Stimulated activated CD8-positive, alpha-beta memory T cell treated with anti-CD3 and anti-CD28 coated beads, Interleukin-2, amount 100 ng/mL, for 48 hours (primary cell): ENCODE measurements around the gene ZNF816.
"Not testable (repeated sequence)": the region's sequence is repeated elsewhere in the genome, so short reads cannot be mapped to it uniquely, and the experiment has no call there.

Source experiments
- DNase-seq, 2 donors: peaks; one replicate each; pipeline ENCODE4 v3.0.0-alpha.2; 2020; ENCODE audit warnings: low read depth in 2 of 2

Gene ZNF816

DNA sequence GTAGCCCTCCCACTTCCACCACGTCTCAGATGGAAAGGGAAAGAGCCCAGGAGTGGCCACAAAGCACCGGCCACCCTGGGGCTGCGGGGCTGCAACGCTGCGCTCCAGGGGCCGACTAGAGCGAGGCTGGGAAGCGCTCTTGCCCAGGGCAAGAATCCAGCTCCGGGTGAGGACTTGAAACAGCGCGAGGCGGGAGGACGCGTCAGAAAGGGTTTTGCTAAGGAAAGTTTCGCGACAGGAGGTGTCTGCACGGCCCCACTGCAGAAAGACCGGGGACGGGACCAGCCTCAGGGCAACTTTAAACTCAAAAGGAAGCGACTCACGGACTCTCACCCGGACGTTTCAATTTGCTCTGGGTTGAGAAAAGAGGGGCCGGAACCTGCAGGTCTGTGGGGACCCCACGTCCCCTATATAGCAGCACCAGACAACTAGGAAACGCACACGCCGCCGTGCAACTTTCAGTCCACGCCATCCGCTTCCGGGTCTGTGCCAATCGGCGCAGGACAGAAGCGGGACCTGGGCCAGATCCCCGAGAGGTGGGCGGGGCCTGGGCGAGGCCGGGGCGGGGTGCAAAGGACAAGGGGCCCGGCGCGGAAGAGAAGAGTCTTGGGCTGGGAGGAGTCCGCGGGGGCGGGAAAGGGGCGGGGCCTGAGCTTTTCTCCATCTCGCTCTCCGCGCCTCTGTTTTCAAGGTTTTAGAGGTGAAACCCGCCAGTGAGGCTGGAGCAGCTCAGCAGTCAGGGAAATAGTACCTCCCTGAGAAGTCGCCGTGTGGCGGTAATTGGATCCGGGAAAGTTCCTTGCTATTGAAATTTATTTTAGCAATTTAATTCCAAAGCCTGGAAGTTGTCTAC is at the start of gene ZNF816:
Gene ZNF816 (minus strand): TSS at position 488 of the 853 bp plus-strand sequence. CDS start 6,792 bp downstream, outside the sequence.
- peak; percentile 95 to 98 for DNase-seq

DNA sequence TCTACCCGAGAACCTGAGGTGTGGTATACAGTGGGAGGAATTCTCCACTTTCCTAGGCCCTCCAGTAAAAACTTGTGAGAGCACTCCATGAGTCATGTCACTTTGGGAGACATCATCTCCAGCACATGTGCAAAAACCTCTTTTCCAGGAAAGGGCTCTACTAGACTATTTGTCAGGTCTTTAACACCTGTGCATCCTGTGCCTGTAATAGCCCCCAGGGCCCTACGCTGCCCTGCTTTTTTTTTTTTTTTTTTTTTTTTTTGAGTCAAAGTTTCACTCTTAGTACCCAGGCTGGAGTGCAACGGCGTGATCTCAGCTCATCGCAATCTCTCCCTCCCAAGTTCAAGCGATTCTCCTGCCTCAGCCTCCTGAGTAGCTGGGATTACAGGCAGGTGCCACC is 49.3 kb upstream of the ZNF816 start:
- DNase-seq, result no peak

DNA sequence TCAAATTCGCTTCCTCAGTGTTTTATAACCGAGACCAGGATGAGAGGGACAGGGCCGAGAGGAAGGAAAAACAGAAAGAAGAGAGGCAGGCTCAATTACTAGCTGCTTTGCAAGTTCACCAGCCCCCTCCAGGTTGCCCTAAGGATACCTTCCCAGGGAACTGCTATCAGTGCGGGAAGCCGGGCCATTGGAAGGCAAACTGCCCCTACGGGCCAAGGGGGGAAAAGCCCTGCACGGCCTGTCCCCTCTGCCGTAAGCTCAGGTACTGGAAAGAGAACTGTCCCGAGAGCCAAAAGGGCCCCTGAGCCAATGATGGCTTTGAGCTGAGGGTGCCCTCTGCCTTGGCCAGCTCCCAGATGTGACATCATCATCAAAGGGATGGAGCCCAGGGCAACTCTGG is 47.8 kb upstream of the ZNF816 start:
- DNase-seq, result no peak

DNA sequence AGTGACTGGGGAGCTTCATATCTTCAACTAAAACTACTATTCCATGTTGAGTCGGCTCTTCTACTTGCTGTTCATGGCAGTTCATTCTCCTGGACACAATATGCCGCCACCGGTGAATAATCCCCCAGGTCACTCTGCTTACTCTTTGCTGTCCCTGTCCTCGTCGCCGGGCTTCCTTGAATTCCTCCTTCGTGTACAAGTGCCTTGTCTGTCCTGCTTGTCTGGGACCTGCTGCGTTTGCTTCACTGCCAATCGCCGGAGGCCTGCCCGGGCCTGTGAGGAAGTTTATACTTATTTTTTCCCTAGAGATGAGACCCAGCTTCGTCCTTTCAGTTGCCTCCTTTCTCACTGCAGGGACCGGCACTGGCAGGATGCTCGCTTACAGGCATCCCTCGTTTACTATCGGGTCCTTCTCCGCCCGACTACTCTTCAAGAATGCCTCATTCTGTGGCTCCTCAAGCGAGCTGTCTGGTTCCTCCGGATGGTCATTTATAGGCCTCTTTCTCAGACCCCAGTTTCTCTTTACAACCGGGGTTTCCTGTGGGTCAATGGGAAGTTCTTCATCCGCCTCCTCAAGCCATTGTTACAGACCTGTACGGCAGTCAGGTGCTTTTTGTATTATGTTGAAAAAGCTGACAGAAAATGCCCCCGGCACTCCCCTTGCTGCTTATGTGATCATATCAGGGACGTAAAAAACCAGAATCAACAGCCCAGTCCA is 45.5 kb upstream of the ZNF816 start:
- DNase-seq, result no peak

DNA sequence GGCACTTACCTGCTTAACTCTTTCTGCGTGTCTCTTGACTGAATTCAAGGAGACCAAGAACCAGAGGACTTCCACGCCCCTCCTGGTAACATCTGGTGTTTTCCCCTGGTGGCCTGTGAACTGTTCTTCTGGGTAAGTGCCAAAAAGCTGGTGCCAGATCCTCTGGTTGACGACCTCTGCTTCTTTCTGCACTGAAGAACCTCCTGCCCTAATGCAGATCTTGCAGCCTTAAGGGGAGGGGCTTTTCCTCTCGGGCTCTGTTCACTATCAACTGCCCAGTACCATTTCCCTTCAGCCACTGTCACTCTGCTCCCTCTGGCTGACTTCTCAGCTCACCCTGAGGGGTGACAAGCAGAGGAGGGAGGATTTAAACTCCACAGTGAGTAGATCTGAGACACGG is 44.9 kb upstream of the ZNF816 start:
- DNase-seq, result no peak

DNA sequence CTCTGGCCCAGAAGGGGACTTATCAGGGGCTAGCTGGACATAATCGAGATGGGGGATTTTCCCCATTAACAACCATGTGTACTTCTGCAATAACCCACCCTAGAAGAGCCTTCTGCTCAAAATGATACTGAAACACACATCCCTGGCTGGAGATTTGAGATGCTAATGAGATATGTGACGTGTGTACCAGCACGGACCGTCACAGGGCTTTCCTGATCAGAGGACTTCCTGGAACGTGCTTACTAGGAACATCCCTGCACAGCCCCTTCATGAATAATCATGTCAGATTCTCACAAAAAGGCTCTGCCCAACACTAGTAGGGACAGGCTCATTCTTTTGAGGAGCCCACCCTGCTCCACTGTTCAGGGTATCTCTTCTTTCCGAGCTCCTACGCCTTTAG is 44.5 kb upstream of the ZNF816 start:
- no peak for DNase-seq

DNA sequence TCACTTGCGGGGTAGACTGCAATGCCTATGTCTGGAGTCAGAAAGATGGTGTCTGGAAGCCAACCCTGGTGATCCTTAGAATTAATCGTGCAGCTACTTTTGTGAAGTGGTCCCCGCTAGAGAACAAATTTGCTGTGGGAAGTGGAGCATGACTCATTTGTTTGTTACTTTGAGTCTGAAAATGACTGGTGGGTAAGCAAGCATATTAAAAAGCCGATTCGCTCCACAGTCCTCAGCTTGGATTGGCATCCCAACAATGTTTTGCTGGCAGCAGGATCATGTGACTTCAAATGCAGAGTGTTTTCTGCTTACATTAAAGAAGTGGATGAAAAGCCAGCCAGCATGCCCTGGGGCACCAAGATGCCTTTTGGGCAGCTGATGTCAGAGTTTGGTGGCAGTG is 41.6 kb upstream of the ZNF816 start:
- no peak for DNase-seq

DNA sequence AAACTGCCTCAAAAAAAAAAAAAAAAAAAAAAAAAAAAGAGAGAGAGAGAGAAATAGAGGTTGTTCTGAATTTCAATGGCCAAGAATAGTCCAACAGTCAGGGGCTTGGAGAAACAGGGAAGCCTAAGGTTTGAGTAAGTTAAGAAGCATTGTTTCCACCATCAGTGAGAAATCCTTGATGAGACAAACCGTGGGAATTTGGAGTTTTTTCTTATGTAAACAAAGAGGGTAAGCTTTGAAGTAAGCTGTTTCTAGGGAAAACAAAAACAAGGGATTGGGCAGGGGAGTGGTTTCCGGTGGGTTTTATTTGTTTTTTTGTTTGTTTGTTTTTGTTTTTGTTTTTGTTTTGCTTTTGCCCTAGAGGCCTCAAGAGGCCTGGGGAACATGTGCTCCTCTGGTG is 39.8 kb upstream of the ZNF816 start:
- no peak for DNase-seq

DNA sequence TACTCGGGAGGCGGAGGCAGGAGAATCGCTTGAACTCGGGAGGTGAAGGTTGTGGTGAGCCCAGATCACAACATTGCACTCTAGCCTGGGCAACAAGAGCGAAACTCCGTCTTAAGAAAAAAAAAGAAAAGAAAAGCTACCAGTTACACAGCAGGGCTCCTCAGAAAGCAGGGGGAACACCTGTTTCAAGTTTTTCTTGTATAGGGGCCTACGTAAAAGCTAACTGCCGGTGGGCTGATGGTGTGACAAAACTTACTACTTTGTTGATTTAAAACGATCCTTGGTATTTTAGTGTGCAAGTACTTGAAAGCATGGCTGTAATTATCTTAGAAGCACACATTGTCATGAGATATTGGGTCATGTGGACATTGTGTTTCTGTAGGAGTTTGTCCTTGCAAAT is 35.3 kb upstream of the ZNF816 start:
- no peak for DNase-seq

DNA sequence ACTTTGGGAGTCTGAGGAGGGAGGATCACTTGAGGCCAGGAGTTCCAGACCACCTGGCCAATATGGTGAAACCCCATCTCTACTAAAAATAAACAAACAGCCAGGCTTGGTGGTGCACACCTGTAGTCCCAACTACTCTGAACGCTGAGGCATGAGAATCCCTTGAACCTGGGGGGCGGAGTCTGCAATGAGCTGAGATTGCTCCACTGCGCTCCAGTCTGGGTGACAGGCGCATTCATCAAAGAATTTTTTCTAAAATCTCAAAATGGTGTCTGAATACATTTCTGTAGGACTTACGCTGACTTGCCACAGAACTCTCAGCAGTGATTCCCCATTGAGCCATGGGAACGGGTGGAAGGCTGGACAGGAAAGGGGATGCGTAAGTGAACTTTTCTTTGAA is 33.0 kb upstream of the ZNF816 start:
- no peak for DNase-seq

DNA sequence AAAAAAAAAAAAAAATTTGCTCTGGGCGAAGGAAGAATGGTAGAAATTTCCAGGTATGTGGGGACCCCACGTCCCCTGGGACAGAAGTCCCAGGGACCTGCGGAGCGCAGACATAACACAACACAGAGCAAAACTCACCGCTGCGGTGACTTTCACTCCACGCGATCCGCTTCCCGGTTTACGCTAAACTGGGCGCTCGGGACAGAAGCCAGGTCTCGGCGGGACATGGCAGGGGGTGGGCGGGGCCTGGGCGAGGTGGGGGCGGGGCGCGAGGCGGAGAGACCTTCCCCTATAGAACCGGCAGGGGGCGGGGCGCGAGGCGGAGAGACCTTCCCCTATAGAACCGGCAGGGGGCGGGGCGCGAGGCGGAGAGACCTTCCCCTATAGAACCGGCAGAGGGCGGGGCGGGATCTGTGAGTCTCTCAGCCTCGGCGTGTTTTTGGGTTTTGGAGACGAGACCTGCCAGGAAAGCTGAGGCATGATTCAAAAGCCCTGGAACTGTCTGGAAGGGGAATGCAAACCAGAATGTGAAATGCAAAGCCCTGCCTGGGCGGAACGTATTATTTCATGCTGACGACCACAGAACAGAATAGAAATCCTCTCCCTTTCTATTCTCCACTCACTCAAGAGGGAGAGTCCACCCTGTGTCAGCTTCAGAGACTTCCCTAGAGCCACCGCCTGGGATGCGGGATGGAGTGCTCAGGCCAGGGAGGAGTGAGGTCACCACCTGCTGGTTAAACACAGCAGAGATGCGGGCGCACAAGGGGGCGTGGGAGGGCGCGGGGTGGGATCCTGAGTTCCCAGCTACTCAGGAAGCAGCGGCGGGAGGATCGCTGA is 30.9 kb upstream of the ZNF816 start:
- peak; percentile 47 to 70 for DNase-seq

DNA sequence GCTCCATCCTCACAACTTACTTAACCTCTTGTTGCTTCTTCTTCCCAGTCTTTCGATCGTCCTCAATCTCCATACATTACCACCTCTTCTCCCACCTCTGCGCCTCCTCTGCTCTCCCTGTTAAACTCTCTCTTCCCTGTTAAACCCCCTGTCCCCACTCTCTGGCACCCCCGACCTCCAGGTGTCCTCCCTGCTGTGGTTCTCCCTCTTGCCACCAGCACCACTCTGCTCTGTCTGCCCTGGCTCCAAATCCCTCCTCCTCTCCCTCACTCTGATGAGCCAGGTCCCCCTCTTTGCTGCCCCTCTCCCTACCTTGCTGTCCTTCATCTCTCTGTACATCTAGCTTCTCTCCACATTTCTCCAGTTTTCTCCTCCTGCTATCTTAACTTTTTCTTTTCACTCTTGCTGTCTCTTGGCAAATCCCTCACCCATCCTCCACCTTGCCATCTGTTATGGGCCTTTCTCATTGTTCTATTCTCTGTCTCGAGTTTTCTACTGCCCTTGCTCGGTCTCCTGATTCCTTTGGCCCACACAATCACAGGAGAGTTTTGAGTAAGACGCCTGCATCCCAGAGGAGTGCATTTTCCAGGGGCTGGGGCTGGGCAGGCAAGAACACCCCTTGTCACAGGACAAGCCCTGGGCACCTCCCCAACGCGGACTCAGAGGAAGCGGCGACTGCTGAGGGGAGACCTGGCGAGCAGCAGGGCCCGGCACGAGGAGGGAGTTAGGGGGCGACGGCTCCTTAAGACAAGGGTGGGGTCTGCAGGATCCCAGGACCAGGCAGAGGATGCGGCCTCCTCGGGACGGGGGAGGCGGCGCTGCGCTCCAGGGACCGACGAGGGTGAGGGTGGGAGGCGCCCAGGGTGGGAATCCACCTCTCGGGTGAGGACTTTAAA is 29.7 kb upstream of the ZNF816 start:
- DNase-seq, result no peak

DNA sequence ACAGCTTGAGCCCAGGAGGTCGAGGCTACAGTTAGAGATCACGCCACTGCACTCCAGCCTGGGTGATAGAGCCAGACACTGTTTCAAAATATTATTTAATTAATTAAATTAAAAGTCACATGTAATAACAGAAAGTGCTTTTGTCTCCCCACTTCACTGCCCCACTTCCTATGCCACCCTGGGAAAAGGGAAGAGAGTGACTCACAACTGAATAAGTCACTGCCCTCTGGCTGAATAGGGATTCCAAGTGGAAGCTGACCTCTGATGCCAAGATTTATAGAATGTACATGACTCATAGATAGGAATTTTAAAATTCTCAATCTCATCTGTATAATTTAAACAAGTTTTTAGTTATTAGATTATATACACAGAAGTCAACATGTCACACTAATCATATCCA is 28.8 kb upstream of the ZNF816 start:
- no peak for DNase-seq

DNA sequence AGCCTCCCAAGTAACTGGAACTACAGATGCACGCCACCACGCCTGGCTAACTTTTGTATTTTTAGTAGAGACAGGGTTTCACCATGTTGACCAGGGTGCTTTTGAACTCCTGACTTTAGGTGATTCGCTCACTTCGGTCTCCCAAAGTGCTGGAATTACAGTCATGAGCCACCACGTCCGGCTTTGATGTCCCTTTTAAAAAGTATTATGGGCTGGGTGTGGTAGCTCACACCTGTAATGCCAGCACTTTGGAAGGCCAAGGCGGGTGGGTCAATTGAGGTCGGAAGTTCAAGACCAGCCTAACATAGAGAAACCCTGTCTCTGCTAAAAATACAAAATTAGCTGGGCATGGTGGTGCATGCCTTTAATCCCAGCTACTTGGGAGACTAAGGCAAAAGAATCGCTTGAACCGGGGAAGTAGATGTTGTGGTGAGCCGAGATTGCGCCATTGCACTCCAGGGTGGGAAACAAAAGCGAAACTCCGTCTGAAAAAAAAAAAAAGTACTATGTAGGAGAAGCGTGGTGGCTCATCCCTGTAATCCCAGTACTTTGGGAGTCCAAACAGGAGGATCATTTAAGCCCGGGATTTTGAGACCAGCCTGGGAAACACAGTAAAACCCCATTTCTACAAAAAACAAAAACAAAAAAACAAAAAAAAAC is 28.2 kb upstream of the ZNF816 start:
- no peak for DNase-seq

DNA sequence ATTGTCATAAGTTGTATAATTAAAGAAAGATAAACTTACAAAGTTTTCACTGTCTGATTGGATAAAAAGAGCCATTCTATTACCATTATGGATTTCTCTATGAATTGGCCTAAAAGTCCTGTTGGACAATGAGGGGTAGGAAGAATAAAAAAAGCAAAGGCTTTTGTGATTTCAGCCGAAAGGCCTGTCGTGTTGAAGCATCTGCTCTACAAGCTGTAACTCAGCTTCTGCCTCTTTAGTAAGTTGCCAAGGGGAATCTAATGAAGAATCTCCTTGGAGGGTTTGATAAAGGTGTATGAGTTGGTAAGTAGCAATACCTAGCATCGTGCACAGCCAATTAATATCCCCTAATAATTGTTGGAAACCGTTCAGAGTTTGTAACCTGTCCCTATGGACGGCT is 25.8 kb upstream of the ZNF816 start:
- DNase-seq, result no peak

DNA sequence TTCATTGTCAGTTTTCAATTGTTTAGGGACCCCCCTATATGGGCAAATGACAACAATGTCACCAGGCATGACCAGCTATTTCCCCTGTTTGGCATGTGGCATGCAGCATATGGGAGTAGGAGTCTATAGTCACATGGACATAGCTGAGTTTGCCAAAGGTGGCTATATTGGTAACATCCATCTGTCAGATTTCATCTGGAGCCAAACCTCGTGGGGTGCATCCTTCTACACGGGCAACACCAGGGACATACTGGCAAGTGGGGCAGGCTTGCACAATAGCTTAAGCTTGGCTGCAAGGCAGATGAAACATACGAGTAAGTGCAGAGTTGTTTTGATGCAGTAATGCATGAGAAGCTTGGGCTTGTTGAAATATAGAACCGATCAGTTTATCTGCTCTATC is 24.5 kb upstream of the ZNF816 start:
- no peak for DNase-seq

DNA sequence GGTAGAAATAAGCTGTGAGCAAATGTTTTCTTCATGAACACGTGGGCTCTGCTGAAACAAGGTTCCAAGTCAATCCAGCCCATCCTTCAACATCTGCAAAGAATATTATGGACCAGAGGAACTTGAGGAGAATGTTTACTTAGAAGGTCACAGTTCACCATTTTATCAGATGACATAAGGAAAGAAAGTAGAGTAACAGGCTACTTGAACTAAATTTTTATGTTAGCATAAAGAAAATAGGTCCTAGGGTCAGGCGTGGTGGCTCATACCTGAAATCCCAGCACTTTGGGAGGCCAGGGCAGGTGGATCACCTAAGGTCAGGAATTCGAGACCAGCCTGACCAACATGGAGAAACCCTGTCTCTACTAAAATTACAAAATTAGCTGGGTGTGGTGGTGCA is 20.5 kb upstream of the ZNF816 start:
- not testable (repeated sequence) for DNase-seq

DNA sequence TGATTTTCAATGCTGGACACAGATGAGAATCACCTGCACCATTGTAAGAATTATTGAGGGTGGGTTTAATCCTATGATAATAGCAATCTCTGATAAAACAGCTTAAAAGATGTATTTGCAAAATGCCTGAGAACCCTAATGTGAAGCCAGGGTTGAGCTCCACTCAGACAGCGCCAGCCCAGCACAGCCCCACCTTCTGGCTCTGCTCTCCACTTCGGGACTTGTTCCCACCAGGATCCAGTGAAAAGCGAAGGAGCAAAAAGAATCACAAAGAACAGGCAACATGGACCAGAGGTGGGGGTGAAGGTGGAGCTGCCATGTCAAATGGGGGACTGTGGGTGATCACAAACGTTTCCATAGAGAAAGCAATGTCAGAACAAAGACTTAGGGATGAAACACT is 18.6 kb upstream of the ZNF816 start:
- DNase-seq, result no peak

DNA sequence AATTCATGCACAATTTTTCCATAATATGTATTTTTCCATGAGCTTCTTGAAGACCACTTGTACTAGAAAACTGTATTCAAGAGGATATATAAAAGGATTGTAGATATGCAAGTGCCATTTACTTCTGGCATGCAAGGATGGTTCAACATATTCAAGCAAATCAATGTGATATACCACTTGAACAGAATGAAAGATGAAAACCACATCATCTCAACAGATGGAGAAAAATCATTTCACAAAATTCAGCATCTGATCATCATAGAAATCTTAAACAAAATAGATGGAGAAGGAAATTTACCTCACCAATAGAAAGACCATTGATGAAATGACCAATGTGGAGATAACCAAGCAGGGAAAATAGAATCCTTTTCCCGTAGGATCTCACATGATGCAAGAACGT is 5.1 kb upstream of the ZNF816 start:
- DNase-seq, result no peak

DNA sequence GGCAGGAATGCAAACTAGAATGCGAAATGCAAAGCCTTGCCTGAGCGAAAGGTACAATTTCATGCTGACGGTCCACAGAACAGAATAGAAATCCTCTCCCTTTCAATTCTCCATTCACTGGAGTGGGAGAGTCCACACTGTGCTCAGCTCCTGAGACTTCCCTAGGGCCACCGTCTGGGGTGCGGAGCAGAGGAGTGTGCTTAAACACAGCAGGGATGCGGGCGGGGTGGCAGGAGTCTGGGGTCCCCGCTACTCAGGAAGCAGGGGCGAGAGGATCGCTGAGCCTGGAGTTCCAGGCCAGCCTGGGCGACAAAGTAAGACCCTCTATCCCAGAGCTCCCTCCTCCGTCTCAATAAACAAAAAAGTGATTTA is 552 bp upstream of the ZNF816 start:
- no peak for DNase-seq

DNA sequence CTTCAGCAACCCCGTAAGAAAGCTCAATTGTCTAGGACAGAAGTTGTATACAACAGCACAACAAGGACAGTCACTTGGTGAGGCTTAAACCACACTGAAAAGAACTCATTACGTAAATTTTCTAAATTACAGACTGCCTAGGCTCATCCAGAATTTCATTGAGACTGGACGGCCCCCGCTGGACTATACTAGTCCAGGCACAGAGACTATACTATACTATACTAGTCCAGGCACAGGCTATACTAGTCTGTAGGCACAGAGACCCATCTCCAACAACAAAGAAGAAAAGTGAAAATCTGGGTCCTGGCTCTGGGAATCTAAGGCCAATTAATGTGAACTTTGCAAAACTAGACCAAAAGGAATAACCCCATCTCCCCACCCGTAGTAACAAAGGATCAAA is 700 bp downstream of the ZNF816 start:
- DNase-seq, result no peak
